ENCODE measurements around the gene HDDC3. TPM values are rescaled to one million over a fixed set of nuclear protein-coding genes. Genes with fewer than 3 reads are reported as not detected.

The HDDC3 gene
- total RNA-seq, 2 experiments from 2014 or later = 31.8 to 38.6 TPM

GRCh38 chr15:90890839-90891238, 41.5 kb downstream of the HDDC3 start:
- POLR2A ChIA-PET = interaction anchor here (0.6 to 1.1 kb wide), 2 partner anchors 52 to 118 kb away, joined by 3 read pairs; no protein-coding TSS in a partner anchor
- no peaks in the 10 kb centered on the region for H3K79me2 ChIP-seq (ENCODE audit: insufficient read depth, low read depth, low read length)

GRCh38 chr15:90889736-90890456, 42.5 kb downstream of the HDDC3 start:
- POLR2A ChIA-PET = interaction anchor here (1.1 kb wide), 1 partner anchor 102 kb away, joined by 4 read pairs; no protein-coding TSS in a partner anchor

More at GRCh38 chr15:90890839-90891238, 41.5 kb downstream of the HDDC3 start:
- CTCF ChIA-PET (ENCODE audit: unreplicated experiment) = interaction anchor here (0.6 kb wide), 2 partner anchors 35 to 251 kb away, joined by 3 read pairs; no protein-coding TSS in a partner anchor
- no peaks in the 10 kb centered on the region for H3K9me3 ChIP-seq (ENCODE audit: low read length)
- H4K20me1 ChIP-seq (ENCODE audit: insufficient read depth, low read length) = no peaks in the 10 kb centered on the region
- H3K4me1 ChIP-seq (ENCODE audit: insufficient read depth, low read length, poor library complexity, severe bottlenecking) = peaks cover 6% of the 10 kb centered on the region
- DNase-seq (ENCODE audit: low spot score) = no peak
- no TSS peak for BruUV-seq (replicated peaks)
- H3K4me2 ChIP-seq (ENCODE audit: low read length) = no peak overlapping the region
- intact Hi-C loops (cut with micrococcal nuclease; ENCODE audit: unreplicated experiment) = no loop called here
- no peak overlapping the region for H3K27ac ChIP-seq (ENCODE audit: low read depth, low read length, poor library complexity, severe bottlenecking)
- H3K9me2 ChIP-seq (ENCODE audit: insufficient read depth, low read length) = no peaks in the 10 kb centered on the region
- TF ChIP-seq EZH2phosphoT487 (IDR thresholded peaks at IDR 0.05; ENCODE audit: borderline replicate concordance, low read depth, low read length) = no peak
- TF ChIP-seq, protein P1, sequence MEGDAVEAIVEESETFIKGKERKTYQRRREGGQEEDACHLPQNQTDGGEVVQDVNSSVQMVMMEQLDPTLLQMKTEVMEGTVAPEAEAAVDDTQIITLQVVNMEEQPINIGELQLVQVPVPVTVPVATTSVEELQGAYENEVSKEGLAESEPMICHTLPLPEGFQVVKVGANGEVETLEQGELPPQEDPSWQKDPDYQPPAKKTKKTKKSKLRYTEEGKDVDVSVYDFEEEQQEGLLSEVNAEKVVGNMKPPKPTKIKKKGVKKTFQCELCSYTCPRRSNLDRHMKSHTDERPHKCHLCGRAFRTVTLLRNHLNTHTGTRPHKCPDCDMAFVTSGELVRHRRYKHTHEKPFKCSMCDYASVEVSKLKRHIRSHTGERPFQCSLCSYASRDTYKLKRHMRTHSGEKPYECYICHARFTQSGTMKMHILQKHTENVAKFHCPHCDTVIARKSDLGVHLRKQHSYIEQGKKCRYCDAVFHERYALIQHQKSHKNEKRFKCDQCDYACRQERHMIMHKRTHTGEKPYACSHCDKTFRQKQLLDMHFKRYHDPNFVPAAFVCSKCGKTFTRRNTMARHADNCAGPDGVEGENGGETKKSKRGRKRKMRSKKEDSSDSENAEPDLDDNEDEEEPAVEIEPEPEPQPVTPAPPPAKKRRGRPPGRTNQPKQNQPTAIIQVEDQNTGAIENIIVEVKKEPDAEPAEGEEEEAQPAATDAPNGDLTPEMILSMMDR (conservative IDR thresholded peaks at IDR 0.05; ENCODE audit: low read length) = no peak
- H2AFZ ChIP-seq (ENCODE audit: low read length) = no peak overlapping the region
- H3K4me3 ChIP-seq (ENCODE audit: low read depth, low read length, poor library complexity, severe bottlenecking) = no peak overlapping the region
- H3K36me3 ChIP-seq (ENCODE audit: insufficient read depth, low read length) = peaks cover 3% of the 10 kb centered on the region; the same call in 1 of the 2 replicates

More at GRCh38 chr15:90889736-90890456, 42.5 kb downstream of the HDDC3 start:
- CTCF ChIA-PET (ENCODE audit: unreplicated experiment) = no interaction called here
- no peak overlapping the region for H2AFZ ChIP-seq (ENCODE audit: low read length)
- H4K20me1 ChIP-seq (ENCODE audit: insufficient read depth, low read length) = no peaks in the 10 kb centered on the region
- H3K36me3 ChIP-seq (ENCODE audit: insufficient read depth, low read length) = no peaks in the 10 kb centered on the region
- no peak overlapping the region for H3K4me2 ChIP-seq (ENCODE audit: low read length)
- no peaks in the 10 kb centered on the region for H3K79me2 ChIP-seq (ENCODE audit: insufficient read depth, low read depth, low read length)
- no peaks in the 10 kb centered on the region for H3K9me2 ChIP-seq (ENCODE audit: insufficient read depth, low read length)
- no peak overlapping the region for H3K4me3 ChIP-seq (ENCODE audit: low read depth, low read length, poor library complexity, severe bottlenecking)
- H3K4me1 ChIP-seq (ENCODE audit: insufficient read depth, low read length, poor library complexity, severe bottlenecking) = peaks cover 12% of the 10 kb centered on the region
- no peak for DNase-seq (ENCODE audit: low spot score)
- intact Hi-C loops (cut with micrococcal nuclease; ENCODE audit: unreplicated experiment) = loop anchor here (5.0 kb wide), 2 partner anchors 173 to 408 kb away; partner anchors contain the start of gene BLM
- H3K9me3 ChIP-seq (ENCODE audit: low read length) = no peaks in the 10 kb centered on the region
- no peak for TF ChIP-seq EZH2phosphoT487 (IDR thresholded peaks at IDR 0.05; ENCODE audit: borderline replicate concordance, low read depth, low read length)
- TF ChIP-seq, protein P1 (conservative IDR thresholded peaks at IDR 0.05; ENCODE audit: low read length) = no peak
- no TSS peak for BruUV-seq (replicated peaks)
- H3K27ac ChIP-seq (ENCODE audit: low read depth, low read length, poor library complexity, severe bottlenecking) = no peak overlapping the region
